Fibroblast of skin of right quadriceps (primary cell): ENCODE measurements around the gene LINC01488.

Source experiments
- DNase-seq: peaks from one replicate; pipeline ENCODE4 v3.0.0-alpha.2; 2013

LINC01488 gene

DNA sequence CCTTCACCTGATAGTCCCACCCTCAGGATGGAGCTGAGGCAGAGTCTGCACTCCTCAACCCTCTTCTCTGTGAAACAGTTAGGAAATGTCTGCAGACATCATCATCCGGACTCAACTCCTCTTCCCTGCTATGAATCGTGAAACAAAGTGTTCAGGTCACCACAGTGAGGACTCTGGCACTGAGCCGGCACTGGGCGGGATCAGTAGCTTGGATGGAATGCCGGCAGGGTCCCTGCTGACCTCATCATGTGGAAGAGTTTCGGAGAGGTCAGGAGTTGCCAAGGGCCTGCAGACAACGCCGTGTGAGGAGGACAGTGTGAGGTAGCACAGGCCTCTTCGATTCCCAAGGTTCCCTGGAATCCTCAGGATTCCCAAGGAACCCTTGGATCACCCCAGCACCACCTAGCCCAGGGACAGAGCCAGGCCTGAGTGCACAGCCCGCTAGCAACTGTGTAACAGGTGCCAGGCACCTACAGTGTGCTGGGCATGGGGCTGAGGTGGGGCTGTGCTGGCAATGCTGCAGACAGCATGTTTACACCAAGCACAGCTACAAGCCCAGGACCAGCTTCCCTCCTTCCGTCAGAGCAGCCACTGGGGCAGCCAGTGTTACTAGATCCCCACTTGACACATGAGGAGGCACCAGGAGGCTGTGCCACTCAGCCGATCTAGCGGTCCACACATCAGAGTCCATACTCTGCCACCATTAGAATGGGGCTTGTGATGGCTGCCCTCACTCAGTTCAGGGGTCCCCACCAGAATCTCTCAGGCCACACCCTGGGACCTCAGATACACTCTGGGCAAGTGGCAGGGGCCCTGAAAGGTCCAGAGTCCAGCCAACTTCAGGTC is 693 bp upstream of the LINC01488 start:
- no peak for DNase-seq

DNA sequence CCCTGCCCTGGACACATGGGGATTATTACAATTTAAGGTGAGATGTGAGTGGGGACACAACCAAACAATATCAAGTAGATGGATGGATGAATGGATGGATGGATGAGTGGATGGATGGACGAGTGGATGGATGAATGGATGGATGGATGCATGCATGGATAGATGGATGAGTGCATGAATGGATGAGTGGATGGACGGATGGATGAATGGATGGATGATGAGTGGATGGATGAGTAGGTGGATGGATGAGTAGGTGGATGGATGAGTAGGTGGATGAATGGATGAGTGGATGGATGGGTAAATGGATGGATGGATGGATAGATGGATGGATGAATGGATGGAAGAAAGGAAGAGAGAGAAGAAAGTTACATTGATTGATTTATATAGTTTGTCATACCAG is 859 bp downstream of the LINC01488 start:
- no peak for DNase-seq

DNA sequence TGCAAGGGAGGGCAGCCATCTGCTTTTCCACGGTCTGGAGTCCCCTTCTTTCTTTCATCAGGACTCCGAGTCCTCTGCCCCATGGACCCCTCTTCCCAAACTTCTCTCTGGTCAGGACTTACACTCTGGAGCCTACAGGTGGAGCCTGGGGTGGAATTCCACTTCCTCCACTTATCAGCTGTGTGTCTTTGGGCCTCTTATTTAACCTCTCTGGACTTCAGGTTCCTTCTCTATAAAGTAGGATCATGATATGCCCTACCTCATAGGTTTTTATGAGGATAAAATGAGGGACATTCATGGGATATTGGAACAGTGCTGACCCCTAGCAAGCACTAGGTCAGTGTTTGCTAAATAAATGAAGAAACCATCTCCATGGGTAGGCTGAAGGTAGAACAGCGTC is 1.7 kb downstream of the LINC01488 start:
- DNase-seq = no peak

DNA sequence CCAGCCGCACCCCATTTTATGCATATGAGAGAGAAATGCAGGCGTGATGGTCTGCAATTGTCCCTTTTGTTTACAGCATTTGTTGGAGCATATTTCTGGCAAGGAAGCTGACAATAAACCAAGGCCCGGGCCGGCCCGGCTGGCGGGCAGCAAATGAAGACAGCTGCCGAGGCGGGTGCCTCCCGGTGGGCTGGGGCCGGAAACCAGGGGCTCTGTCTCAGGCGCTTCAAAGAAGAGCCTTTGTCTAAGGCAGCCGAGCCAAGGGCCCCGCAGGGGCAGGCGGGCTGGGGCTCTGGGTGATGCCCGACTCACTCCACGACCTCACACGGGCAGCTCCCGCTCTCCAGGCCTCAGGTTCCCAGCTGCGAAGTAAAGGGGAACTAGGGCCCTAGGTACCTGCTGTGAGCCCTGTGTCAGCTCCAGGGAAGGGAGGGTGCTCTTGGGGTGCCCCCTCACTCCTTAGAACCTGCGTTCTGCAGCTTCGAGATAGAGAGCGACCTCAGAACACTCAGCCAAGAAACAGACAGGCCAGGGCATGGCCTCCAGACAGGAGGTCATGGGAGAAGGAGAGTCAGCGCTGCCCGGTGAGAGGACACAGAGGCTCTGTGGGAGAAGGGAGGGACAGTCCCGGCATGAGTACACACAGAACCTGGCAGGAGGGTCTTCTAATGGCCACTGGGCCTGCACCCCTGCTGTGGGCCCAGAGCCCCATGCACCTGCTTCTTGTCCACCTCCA is 2.4 kb downstream of the LINC01488 start:
- DNase-seq = no peak

DNA sequence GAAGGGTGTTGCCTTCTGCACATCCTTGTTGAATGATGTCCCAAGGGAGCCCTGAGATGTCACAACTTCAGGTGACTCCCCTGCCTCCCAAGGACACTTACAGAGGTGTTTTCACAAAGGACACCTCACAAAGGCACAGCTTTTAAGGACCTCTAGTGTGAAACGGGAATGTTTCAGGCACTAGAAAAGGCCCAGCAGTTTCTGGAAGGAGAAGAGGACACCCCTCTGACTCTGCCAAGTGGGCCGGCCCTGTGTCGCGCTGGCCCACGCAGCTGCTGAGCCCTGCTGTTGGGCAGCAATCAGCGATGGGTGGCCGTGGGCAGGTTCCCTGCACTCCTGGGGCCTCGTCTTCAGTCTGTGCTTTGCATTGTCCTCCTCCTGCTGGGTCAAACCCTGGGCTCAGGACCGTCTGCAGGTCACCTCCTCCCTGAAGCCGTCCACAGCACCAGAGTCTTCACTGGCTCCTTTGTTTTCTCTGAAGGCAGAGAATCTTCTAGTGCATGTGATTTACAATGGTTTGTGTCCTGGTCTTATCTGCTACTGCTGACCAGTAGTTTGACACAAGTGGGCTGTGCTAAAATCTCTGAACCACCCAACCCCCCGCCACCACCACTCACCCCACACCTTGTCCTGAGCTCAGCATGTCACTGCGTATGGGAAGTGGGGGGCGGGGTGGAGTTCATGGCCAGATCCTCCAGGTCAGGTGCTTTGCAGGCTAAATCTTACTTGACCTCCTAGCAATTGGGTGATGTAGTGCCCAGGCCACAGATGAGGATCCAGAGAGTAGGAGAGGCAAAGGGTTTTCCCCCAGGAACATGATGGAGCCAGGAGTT is 3.2 kb downstream of the LINC01488 start:
- no peak for DNase-seq

DNA sequence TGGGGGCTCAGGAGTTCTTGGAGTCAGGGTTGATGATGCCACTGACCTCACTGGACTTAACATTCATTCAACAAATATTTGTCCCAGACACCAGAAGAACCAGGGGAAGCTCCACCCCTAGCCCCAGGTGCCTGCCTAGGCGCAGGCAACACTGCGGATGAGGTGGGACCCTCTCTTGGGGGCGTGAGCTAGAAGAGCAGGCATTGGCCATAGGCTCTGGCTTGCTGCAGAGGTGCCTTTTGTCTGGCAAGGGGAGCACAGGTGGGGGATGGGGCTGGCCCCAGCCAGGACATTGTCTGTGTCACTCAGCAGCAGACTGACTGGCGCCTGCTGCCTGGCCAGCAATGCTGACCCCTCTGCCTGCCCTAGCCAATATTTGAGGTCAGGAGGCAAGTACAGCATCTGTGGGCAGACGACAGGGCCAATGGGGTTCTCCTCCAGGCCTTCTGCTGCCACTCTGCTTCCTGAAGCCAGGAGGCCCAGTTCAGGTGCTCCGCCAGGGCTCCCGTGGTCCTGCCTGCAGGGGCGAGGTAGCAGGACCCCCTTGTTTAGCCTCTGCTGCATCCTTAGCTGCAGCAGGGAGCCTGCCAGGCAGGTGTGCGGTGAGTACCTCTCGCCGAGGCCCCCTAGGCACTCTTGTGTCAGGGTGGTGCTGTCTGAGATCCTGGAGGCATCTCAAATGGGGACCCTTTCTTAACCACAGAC is 4.0 kb downstream of the LINC01488 start:
- DNase-seq = no peak

DNA sequence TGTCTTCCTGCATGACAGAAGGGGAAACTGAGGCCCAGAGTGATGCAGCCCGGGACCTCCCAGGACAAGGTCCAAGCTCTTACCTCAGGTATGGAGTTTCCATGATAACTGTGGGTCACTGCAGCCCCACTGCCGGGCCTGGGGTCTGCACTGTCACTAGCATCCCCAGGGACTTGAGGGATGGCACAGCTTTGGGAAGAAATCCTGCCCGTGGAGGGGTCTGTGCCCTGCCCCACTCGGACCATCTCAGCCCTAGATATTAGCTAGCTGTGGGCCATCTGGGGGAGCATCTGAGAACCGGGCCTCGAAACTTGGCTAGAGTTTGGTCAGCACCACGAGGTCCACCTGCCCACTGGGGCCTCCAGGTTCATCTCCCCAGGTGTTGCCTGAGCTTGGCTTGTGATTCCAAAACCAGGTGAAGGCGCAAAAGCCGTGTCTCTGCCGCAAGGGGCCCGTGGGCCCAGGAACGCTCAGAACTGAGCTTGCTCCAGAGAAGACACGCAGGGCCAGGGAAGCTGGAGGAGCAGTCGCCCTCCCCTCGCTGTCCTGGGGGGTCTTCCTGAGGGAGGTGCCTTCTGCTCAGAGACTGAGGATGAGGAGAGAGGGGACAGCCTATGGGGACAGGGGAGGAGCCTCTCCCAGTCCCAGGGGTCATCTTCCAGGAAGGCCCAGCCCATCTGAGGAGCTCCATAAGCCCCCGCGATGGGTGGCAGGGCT is 4.8 kb downstream of the LINC01488 start:
- DNase-seq = no peak

DNA sequence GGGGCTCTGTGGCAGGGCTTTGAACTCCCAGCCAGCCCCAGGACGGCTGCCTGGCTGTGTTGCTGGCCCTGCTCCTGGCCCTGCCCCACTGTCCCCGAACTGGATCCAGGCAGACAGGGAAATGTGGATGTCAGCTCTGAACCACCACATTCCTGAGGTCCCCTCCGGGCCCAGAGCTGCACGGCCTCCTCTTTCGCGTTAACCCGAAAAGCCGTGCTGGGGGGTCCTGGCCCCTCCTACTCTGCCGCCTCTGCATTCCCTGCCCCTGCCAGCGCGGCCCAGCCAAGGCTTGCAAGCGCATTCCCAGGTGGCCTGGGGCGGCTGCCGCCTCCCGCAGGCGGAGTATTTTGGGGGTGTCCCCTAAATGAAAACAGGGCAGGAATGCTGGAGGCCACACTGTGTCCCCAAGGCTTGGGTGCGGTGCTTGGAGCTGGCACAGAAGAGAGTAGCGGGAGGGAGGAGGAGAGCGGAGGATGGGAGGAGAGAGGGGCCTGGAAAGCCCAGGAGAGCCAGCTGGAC is 5.4 kb downstream of the LINC01488 start:
- peak; percentile 7 for DNase-seq

DNA sequence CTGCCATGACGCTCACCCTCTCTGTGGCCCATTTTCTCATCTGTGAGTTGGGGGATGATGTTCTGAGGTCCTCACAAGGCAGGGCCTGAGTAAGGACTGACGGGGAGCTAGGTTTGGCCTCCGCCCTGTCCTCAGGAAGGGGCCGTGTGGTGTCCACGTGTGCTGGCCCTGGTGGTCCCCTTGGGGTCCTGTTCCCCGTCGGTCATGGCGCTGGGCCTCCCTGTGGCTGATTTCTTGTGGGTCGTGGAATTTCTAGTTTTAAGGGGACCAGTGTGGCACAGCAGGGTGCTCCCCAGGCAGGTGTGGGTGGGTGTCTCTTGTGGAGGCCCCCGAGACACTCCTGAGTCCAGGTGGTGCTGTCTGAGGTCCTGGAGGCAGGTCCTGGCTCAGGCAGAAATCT is 5.9 kb downstream of the LINC01488 start:
- no peak for DNase-seq

DNA sequence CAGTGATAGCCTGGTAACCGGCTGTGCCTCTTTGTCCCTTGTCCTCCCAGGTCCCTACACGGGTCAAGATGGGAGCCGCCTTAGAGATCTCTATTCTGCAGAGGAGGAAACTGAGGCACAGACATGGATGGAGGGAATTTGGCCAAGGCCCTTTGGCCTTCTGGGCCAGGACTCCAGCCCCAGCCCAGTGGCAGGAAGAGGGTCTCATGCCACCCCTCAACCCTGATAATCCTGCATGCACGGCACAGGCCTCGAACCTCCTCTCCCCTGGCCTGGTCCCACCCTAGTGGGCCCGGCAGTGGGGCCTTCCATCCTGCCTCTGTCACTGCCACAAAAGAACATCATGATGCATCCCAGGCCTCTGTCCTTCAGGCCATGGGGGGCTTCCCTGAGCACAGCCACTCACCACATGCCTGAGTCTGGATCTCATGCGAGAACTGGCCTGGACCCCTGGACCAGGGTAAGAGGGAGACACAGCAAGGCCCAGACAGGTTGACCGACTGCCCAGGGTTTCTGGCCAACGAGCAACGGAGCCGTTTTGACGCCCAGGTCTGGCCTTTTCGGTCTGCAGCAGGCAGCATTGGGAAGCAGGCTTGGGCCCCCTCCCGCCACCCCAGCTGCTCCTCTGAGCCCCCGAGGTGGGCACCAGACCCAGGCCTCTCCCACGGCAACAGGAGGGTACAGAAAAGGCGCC is 6.5 kb downstream of the LINC01488 start:
- no peak for DNase-seq

DNA sequence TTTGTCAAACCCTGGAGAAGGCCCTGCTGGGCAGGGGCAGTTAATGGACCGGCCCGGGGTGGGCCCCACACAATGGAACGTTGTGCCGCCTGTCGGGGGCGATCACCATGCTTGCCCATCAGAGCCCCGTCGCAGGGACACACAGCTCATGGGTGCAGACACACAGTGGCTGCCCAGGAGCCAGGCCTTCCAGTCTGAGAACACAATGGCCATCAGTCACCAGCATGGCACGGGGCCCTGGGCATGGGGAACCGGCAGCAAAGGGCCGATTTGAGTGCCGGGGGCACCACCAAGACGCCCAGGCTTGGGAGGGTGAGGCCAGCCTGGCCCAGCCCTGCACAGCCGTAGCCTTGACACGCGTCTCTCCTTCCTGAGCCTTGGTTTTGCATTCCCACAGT is 7.1 kb downstream of the LINC01488 start:
- DNase-seq = no peak

DNA sequence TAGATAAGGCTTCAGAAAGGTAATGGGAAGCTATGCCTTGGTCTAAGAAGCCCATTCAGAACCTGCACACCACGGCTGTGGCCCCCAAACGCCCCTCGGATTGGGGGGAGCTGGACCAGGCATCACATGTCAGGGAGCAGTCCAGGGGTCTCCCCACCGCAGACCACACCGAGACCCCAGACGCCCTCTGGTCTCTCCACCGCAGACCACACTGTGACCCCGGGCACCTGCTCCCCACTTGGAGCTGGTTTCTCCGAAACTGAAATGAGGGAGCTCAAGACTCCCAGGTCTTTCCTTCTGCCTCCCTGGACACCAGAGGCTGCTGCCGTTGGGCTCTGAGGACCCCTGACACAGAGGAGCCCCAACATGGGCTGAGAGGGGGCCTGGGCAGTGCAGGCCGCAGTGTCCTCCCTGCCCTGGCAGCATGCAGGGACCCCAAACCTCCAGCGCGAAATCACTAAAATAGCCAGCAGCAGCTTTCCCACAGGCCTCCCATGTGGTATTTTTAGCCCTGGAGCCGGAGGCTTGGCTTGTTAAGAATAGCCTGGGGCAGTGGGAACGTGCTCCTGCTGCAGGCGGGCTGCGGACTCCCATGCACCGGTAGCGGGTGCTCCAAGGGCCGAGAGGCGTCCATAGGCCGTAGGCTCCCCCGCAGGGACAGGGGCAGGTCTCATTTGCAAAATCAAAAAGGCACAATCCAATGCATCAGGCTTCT is 7.7 kb downstream of the LINC01488 start:
- DNase-seq = no peak

DNA sequence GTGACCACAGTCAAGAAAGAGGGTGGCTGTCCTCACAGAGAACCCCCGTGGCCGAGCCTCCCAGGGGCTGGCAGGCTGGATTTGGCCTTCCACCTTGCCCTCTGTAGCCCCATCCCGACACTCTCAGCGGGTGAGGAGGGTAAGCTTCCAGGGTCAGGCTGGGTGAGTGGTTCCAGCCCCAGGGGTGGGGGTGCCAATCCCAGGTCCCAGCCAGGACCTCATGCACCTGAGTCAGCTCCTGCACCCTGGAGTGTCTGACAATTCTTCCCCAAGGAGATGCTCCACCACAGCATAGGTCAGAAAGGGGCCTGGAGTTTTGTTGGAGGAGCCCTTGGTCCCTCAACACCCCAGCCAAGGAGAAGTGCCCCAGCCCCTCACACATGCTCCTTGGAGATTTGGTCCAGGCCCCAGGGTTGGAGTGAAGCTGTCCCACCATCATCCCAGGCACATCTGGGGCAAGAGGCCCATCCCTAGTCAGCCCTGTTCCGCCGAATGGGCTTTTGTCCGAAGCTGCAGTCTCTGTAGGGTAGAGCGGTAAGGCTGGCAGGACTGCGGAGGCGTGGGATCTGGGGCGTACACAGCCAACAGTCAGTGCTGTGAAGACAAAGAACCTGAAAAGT is 8.4 kb downstream of the LINC01488 start:
- no peak for DNase-seq

DNA sequence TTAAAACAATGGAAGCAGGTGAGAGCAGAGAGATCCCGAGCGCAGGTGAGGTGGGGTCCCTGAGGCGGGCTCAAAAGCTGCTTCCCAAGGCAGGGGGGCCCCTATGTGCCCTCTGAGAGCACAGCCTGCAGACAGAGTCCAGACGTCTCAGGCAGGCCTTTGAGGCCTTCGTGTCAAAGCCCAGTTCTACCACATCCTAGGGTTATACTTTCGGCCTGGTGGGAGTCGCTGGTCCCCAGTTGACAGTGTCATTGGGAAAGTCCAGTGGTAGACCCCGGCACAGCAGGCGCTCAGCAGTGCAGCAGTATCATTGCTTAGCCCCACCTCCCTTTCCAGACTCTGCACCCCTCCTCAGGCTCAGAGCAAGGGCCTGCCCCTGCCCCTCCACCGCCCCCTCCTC is 9.1 kb downstream of the LINC01488 start:
- DNase-seq = no peak

DNA sequence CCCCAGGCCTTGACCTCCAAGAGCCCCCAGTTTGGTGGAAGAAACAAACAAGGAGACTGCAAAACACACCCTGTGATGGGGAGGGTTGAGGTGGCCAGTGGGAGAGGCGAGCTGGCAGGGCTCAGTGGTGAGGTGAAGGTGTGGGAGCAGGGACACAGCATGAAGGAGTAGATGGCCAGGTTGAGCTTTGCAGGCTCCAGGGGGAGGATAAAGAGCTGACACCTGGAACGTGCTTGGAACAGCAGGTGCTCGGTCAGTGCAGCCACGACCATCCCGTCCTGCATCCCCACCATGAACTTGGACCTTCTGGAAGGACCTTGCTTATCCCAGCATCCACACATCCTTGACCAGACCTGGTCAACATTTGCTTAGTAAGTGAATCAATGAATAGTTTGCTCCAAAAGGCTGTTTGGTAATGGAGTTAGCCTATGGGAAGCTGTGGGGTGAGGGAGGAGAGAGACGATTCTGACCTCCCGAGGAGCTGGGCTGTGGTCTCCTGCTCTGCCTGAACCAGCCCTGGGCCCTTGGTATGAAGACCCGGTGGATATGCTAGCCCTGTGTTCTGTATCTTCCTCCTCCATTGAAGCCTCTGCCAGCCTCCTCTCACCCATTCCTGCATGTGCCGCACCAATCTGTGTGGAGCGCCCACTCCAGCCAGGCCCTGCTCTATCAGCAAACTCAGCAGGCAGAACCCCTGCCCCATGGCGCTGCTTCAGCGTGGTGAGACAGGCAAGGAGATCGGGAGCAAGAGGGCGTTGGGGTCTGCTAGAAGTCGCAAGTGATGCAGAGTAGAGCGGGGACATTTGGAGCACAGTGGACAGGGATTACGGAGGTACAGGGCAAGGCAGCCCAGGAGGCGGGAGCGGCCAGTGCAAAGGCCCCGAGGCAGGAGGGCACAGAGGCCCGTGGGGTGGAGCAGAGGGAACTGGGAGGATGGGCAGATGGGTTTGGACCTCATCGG is 9.9 kb downstream of the LINC01488 start:
- DNase-seq = no peak

DNA sequence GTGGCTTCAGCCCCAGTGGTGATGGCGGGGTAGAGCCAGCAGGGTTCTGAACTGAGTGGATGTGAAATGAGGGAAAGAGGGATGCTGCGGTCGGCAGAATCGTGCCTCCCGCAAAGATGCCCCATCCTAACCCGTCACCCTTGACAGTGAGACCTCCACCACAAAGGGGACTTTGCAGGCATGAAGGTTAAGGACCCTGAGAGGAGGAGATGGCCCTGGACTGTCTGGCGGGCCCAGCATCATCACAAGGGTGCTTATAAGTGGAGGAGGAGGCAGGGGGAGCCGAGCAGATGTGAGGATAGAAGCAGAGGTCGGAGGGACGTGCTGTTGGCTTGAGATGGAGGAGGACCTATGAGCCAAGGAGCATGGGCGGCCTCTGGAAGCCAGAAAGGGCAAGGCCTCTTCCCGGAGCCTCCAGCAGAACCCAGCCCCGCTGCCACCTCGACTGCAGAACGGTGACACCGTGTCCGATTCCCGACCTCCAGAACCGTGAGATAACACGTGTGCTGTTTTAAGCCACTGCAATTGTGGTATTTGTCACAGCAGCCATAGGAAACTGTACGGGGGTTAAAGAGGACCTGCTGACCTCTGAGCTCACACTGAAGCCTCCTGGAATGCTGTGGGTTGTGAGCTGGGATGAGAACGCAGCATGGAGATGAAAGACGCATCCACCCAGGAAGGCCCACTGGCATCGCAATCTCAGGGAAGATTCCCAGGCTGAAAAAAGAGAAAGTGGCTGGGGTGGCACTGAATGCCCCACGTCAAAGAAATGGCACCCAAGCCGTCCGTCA is 10.9 kb downstream of the LINC01488 start:
- DNase-seq = no peak

DNA sequence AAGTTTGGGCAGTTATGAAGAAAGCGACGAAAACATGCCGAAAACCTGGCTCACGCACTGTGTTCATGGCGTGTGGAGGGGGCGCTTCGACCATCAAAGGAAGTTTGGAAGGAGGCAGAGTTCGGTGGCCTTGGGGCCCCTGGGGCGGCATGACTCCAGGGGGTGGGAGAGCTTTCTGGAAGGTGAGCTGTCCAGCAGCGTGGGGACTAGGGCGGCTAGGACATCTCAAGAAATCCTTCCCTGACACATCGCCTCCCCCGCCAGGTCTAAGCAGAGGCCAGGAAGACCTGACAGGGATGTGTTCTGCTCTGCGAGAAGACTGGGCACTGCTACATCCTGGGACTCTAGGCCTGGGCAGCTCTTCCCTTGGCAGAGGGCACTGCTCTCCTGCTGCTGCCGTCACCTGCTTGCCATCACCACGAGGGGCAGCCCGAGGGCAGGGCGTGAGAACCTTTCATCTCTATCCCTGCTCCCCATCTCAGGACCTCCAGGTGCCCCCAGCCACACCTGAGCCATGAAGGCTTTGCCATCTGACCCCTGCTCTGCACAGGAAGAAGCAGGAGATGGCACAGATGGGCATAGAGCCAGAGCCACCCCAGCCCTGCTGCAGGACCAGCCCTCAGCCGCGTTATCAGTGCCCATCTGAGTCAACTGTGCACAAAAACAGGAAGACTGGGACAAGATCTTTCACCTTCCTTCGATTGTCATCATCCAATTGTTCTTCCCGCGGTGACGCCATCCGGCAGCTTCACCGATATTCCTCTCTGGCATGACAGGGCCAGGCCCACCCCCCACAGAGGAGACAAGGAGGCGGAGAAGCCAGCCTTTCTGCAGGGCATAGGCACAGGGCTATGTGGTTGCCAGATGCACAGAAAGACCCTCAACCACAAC is 12.7 kb downstream of the LINC01488 start:
- DNase-seq = no peak
